ENCODE results near the gene PSME2.

PSME2 gene

DNA sequence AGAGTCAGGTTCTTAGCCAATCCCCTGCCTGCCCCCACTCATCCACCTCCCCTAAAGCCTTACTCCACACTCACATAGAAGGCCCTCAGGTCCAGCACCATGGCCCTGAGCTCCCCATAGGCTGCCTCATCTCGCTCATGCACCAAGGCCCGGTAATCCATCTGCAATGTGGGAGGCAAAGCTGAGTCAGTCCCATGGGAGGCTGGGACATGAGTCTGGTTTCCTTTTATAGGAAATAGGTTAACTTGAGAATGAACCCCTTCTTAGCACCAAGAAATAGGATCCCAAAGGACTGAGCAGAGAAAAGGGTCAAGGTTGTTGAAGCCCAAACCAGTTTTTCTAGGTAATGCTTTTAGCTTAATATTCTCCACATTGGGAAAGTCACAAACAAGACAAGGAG is 2.9 kb downstream of the PSME2 start:
- TF ChIP-seq, protein P1, sequence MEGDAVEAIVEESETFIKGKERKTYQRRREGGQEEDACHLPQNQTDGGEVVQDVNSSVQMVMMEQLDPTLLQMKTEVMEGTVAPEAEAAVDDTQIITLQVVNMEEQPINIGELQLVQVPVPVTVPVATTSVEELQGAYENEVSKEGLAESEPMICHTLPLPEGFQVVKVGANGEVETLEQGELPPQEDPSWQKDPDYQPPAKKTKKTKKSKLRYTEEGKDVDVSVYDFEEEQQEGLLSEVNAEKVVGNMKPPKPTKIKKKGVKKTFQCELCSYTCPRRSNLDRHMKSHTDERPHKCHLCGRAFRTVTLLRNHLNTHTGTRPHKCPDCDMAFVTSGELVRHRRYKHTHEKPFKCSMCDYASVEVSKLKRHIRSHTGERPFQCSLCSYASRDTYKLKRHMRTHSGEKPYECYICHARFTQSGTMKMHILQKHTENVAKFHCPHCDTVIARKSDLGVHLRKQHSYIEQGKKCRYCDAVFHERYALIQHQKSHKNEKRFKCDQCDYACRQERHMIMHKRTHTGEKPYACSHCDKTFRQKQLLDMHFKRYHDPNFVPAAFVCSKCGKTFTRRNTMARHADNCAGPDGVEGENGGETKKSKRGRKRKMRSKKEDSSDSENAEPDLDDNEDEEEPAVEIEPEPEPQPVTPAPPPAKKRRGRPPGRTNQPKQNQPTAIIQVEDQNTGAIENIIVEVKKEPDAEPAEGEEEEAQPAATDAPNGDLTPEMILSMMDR (conservative IDR thresholded peaks at IDR 0.05) = no peak
- H3K27ac ChIP-seq = peak overlapping the region; percentile 90; the same call in 1 of the 2 replicates

DNA sequence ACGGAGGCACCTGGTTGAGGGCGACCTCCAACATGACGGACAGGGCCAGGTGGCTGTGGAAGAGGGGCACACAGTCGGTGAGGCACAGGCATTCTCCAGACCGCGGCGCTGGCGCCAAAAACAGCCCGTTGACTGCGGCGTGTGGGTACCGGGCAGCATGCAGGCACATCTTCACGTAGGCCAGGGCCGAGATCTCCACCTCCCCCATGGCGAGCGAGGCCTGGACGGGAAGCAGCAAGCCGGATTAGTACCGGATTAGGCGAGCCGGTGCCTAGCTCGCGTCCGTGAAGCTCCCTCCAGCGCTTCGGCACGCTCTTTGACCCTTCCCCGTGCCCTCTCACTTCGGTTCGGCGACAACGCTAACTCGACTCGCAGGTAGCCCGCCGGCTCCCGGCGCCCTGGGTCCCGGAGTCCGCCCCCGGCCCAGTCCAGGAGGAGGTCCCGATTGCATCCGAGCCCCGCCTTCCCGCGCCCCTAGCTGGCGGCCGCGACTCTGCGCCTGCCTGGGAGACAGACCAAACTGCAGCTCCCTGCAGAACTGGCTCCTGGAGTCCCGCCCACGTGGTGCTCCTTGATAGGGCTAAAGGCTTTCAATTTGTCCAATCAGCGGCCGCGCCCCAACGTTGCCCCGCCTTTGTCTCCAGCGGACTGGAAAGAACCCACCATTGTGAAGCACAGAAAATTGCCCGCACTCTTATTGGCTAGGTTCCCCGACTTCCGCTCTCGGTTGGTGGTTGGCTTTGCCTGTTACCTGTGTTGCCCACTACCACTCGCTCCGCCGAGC is 5.1 kb downstream of the PSME2 start, which contains the start of gene EMC9:
Gene EMC9 (minus strand): TSS at position 495 of the 784 bp plus-strand sequence. CDS start 287 bp downstream, at position 208.
- peak within 1 kb of the TSS; percentile 90 for H3K27ac ChIP-seq
- TF ChIP-seq, protein P1 (conservative IDR thresholded peaks at IDR 0.05) = peak; percentile 41

DNA sequence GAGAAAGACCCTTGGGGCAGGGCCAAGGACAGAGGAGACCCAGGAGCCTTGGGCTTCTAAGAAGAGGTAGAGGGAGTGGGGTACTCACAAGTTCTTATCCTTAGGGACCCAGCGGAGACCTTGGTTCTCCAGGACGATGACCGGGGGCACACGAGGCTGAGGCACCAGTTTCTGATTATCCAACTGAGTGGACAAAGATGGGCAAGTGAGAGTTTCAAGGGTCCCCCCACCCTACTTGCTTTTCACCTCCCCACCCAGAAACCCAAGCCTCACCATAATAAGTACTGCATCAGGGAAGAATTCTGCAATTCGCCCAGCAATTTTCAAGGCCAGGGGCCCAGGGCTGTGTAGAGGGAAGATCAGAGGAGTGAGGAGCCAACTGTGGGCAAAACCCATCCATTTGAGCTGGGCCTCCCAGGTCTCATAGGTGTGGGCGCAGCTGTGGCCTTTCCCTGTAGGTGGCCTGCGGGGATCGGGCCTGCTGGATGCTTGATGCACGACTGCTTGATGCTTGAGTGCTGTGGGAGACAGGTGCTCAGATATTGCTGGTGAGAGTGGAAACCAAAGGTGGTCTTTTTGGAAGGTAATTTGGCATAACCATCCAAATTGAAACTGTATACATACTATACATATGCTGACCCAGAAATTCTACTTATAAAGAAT is 7.0 kb downstream of the PSME2 start:
- peak overlapping the region; percentile 90 for H3K27ac ChIP-seq
- TF ChIP-seq, protein P1 (conservative IDR thresholded peaks at IDR 0.05) = no peak

DNA sequence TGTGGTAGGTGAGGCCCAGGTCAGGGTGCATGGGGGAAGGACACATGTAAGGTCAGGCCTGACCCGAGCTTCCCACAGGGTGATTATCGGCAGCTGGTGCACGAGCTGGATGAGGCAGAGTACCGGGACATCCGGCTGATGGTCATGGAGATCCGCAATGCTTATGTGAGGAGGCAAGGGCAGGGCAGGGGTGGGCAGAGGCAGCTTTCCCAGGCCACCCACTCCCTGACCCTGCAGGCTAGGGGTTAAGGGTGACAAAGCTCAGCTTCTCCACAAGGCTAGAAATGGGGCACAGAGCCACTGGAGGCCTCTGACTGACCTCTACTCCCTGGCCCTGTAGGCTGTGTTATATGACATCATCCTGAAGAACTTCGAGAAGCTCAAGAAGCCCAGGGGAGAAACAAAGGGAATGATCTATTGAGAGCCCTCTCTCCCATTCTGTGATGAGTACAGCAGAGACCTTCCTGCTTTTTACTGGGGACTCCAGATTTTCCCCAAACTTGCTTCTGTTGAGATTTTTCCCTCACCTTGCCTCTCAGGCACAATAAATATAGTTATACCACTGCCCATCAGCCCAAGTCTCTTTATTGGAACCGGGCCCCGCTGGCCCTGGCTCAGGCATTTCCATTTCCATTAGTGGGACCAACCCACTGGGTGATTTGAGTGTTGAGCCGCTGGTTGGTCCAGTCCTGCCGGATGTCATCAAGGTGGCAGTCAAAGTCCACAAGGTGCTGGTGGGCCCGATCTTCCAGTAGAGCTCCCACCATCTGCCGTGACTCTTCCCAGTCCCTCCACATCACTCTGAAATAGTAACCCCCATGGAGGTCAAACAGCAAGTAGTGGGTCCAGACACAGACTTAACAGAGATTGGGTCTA is 7.8 kb downstream of the PSME2 start:
- H3K27ac ChIP-seq = peak overlapping the region; percentile 90
- TF ChIP-seq, protein P1 (conservative IDR thresholded peaks at IDR 0.05) = no peak

DNA sequence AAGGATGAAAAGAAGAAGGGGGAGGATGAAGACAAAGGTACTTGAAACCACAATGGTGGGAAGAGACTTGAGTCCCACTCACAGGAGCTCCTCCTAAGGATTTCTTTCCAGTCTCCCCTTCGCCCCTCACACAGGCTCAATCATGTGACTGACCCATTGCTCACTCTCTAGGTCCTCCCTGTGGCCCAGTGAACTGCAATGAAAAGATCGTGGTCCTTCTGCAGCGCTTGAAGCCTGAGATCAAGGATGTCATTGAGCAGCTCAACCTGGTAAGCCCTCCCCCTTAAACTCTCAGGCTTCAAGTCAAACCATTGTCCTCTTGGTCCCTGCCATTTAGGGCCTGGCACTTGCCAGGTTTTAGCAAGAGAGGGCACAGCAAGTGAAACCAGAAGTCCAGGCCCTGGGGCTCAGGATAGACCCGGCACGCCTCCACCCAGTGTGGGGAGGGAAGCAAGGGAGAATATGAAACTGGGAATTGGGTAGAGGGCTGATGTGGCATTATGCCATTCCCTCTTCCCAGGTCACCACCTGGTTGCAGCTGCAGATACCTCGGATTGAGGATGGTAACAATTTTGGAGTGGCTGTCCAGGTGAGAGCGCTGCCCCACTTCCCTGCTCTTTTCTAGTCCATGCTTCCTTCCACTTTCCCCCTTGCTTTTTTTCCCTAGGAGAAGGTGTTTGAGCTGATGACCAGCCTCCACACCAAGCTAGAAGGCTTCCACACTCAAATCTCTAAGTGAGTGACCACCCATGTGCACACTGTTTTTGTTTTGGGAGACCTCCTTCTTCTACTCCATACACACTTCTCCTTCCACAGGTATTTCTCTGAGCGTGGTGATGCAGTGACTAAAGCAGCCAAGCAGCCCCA is 8.6 kb downstream of the PSME2 start:
- peak overlapping the region; percentile 86 for H3K27ac ChIP-seq
- TF ChIP-seq, protein P1 (conservative IDR thresholded peaks at IDR 0.05) = no peak

DNA sequence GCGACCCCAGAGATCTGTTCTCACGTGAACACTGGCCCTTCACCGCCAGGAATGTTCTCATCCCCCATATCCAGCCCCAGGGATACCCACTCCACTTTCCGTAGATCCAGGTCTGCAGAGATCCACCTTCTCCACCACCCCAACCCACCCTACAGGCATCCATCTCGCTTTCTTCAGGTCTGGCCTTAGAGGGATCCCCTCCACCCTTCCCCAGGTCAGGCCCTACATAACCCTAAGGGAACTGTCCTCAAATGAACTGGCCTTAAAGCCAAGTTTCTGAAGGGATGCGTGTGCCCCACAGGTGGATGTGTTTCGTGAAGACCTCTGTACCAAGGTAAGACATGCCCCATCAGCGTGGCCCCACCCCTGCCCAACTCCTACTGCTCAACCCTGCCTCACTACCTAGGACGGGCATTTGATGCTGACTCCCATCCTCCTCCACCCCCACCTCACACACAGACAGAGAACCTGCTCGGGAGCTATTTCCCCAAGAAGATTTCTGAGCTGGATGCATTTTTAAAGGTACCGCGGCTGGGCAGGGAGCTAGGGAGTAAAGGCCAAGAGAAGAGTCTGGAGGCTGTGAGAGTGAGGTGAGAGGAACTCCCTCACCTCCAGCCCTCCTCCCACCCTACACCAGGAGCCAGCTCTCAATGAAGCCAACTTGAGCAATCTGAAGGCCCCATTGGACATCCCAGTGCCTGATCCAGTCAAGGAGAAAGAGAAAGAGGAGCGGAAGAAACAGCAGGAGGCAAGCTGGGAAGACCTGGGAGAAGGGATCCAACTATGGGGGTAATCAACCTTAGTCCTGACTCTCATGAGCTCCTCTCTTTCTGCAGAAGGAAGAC is 9.5 kb downstream of the PSME2 start:
- TF ChIP-seq, protein P1 (conservative IDR thresholded peaks at IDR 0.05) = no peak
- peak overlapping the region; percentile 86 for H3K27ac ChIP-seq
